Gastrocnemius medialis (tissue), 4 donors: ENCODE measurements around the gene INKA2. TPM values are rescaled to one million over a fixed set of nuclear protein-coding genes. Genes with fewer than 3 reads are reported as not detected.

Experiments
- ATAC-seq, 2 donors: fragments of 150-250 bp; one replicate each; pipeline ENCODE4 v1.9.1; 2016
- DNase-seq, 2 donors: peaks; one replicate each; pipeline ENCODE4 v3.0.0-alpha.2; 2019
- H3K27ac ChIP-seq, 4 donors: fragments of 200-600 bp; sonication (generic); 1 replicate in 1 of 4; 2 replicates in 3 of 4; pipeline ENCODE4 v1.5.1; 2016 to 2018; ENCODE audit warnings: mild to moderate bottlenecking in 2 of 4, moderate library complexity in 1 of 4
- H3K27me3 ChIP-seq, 3 donors: fragments of 200-600 bp; sonication (generic) in 2 of 3; 1 replicate in 1 of 3; 2 replicates in 2 of 3; pipeline versions ENCODE4 v1.5.1 to v1.6.0; 2016 to 2019; ENCODE audit warnings: mild to moderate bottlenecking in 1 of 3, moderate library complexity in 1 of 3
- H3K36me3 ChIP-seq, 2 donors: fragments of 200-600 bp; sonication (generic) in 1 of 2; one replicate each; pipeline ENCODE4 v1.5.1; 2017 to 2018
- H3K4me1 ChIP-seq, 2 donors: fragments of 200-600 bp; sonication (generic) in 1 of 2; one replicate each; pipeline ENCODE4 v1.5.1; 2016 to 2017; ENCODE audit warnings: mild to moderate bottlenecking in 2 of 2
- H3K4me3 ChIP-seq, 4 donors: fragments of 200-600 bp; sonication (generic) in 3 of 4; 1 replicate in 1 of 4; 2 replicates in 3 of 4; pipeline ENCODE4 v1.5.1; 2016 to 2019; ENCODE audit warnings: mild to moderate bottlenecking in 2 of 4
- H3K9me3 ChIP-seq, 3 donors: fragments of 200-600 bp; sonication (generic) in 2 of 3; 1 replicate in 1 of 3; 2 replicates in 2 of 3; pipeline ENCODE4 v1.5.1; 2016 to 2019
- POLR2A ChIP-seq, 2 donors: fragments of 450-650 bp; IDR thresholded peaks; one replicate each; pipeline ENCODE4 v1.6.1; 2017; ENCODE audit warnings: antibody characterized with exemption in 2 of 2, mild to moderate bottlenecking in 2 of 2, moderate library complexity in 2 of 2
- in situ Hi-C, 4 donors: fragments of 200-750 bp; cut with MboI; loops; one replicate each; pipeline versions ENCODE4 v1.15.0 to v1.8.0; 2017; ENCODE audit warnings: low sequenced_read_pairs in 4 of 4
- intact Hi-C: fragments of 100-400 bp; cut with DNase I; formaldehyde crosslinking; loops from one replicate; pipeline ENCODE4 v1.15.1; 2023; ENCODE audit warnings: low total_unique reads
- total RNA-seq, 4 donors: library from RNA; depleted of rRNA; stranded (reverse); fragments of >200 nt; gene quantifications; one replicate each; pipeline versions ENCODE4 v1.1.0 to v1.2.3, GENCODE V29; 2016
- TF ChIP-seq, protein P1 (sequence below), 5 experiments: fragments of 450-650 bp in 3 of 5; fragments of 200-600 bp in 2 of 5; sonication (generic) in 2 of 5; IDR thresholded peaks in 4 of 5; conservative IDR thresholded peaks in 1 of 5; 1 replicate in 4 of 5; 2 replicates in 1 of 5; pipeline ENCODE4 v1.5.1; 2016 to 2019; ENCODE audit warnings: antibody characterized with exemption in 5 of 5, mild to moderate bottlenecking in 3 of 5, moderate library complexity in 3 of 5

The INKA2 gene
- total RNA-seq, result 10 to 100 TPM in 1 of 4 donors, 1 to 10 TPM in 3; 4.7 to 11.8 (median 5.1) TPM

DNA sequence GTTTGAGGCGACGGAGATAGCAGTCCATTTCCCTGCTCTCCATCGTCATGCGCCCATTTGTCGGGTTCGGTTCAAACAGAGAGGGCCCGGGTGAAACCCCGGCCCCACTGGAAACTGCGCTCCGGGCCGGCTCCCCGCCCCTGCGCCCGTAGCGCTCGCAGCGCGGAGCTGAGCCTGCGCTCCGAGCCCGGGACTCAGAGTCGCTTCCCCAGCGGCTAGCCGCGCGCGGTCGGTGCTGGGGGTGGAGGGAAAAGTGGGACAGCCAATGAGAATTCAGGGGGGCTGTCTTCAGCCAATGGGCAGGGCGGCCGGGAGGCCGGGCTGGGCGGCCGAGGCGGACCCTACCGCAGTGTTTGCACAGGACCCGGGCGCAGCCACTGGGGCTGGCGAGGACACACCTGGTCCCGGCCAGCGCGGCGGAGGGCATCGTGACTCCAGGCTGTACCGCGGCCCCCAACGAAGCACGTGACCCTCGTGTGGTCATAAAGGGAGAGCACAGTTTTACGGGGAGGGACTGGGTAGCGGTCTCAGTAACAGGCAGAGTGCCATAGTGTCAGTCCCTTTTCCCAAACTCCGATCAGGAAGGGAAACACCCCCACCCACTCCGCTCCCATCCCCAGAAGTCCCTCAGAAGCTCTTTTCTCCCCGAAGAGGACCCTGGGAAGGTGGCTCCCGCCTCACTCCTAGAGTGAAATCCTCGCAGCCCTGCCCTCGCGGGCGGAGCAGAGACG, at the start of gene INKA2:
Gene INKA2 (minus strand): TSS at position 202 of the 731 bp plus-strand sequence. CDS start 153 bp downstream, at position 49.
- in situ Hi-C loops (no loop called here), intact Hi-C loops (loop anchor here (1.0 kb wide), 1 partner anchor 19 kb away; no protein-coding TSS in a partner anchor)
- Histone ChIP-seq H3K9me3 (no peaks in the 10 kb centered on the region), H3K27me3 (no peaks in the 10 kb centered on the region), H3K27ac (peak within 1 kb of the TSS; percentile 85 to 96 (median 93)), H3K4me1 (peaks cover 36 to 38% of the 10 kb centered on the region in 2 donors), H3K4me3 (peak within 1 kb of the TSS; percentile 56 to 80 (median 70)), H3K36me3 (no peaks in the 10 kb centered on the region)
- DNase-seq, result peak; percentile 90 to 91
- TF ChIP-seq POLR2A (IDR thresholded peaks at IDR 0.05), result peak; percentile 94 to 95
- TF ChIP-seq, protein P1, sequence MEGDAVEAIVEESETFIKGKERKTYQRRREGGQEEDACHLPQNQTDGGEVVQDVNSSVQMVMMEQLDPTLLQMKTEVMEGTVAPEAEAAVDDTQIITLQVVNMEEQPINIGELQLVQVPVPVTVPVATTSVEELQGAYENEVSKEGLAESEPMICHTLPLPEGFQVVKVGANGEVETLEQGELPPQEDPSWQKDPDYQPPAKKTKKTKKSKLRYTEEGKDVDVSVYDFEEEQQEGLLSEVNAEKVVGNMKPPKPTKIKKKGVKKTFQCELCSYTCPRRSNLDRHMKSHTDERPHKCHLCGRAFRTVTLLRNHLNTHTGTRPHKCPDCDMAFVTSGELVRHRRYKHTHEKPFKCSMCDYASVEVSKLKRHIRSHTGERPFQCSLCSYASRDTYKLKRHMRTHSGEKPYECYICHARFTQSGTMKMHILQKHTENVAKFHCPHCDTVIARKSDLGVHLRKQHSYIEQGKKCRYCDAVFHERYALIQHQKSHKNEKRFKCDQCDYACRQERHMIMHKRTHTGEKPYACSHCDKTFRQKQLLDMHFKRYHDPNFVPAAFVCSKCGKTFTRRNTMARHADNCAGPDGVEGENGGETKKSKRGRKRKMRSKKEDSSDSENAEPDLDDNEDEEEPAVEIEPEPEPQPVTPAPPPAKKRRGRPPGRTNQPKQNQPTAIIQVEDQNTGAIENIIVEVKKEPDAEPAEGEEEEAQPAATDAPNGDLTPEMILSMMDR (IDR thresholded peaks at IDR 0.05 in 4 of 5, conservative IDR thresholded peaks at IDR 0.05 in 1 of 5), result peak in 2 of 5 experiments; percentile 17 to 18
- peak; percentile 79 for ATAC-seq

DNA sequence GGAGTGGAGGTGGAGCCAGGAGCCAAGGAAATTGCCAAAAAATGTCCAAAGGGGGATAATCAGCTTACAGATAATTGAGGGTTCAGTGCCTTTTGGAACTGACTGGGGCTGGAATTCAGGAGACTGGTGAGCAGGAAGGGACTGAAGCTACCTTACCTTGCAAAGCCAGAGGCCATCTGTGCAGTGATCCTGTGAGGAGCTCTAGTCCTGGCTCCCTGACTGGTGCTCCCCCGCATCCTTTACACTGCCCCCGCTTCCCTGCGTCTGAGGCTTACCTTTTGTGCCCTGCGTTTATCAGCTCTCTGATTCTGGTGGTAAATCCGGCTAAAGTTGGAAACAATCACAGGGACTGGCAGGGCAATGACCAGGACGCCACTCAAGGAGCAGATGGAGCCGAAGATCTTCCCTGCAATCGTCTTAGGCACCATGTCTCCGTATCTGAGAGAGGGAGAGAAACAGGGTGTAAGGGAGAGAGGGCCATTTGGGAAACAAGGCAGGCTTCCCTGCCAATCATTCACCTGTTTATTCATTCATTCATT, 47.5 kb upstream of the INKA2 start:
- in situ Hi-C loops, result loop anchor here in 2 of 4 donors (25.0 kb wide), 2 partner anchors 201 to 551 kb away; partner anchors contain the start of gene KCND3 (in 2 of the 2)

DNA sequence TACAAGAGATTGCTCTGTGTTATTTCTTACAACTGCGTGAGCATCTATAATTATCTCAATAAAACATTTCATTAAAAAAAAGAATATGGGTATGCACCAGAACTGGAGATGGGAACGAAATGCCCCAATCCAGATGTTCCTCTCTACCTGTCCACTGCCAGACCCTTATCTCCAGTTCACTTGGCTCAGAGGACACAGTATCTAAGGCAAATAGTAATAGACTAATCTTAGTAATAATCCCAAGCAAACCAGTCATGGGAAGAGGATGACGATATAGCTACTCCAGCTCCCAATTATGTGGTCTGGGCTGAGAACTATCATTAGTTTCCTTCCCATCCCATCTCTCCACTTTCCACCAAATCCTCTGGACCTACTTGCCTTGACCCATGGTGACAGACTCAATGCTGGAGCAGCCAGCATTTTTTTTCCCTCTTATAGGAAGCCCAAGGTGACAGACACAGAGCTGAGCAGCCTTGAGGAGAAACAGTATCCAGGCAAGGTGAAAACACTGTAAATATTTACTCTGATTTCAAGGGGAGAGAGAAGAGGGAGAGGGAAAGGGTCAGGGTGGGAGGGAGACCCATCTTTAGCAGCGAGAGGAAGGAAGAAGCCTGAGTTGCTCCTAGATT, 45.2 kb upstream of the INKA2 start:
- no peaks in the 10 kb centered on the region for H3K36me3 ChIP-seq
- H3K27me3 ChIP-seq, result no peaks in the 10 kb centered on the region
- in situ Hi-C loops (loop anchor here in 2 of 4 donors (25.0 kb wide), 2 partner anchors 203 to 553 kb away; partner anchors contain the start of gene KCND3 (in 2 of the 2)), intact Hi-C loops (no loop called here)
- ATAC-seq, result no peak
- H3K4me3 ChIP-seq, result no peak overlapping the region
- H3K27ac ChIP-seq, result no peak overlapping the region
- no peaks in the 10 kb centered on the region for H3K9me3 ChIP-seq
- no peak for TF ChIP-seq POLR2A (IDR thresholded peaks at IDR 0.05)
- TF ChIP-seq, protein P1 (IDR thresholded peaks at IDR 0.05 in 4 of 5, conservative IDR thresholded peaks at IDR 0.05 in 1 of 5), result no peak
- H3K4me1 ChIP-seq, result no peaks in the 10 kb centered on the region
- DNase-seq, result no peak

More for the DNA sequence above, 47.5 kb upstream of the INKA2 start:
- Histone ChIP-seq H3K27me3 (no peaks in the 10 kb centered on the region), H3K36me3 (no peaks in the 10 kb centered on the region), H3K27ac (no peak overlapping the region), H3K4me1 (no peaks in the 10 kb centered on the region), H3K4me3 (no peak overlapping the region), H3K9me3 (no peaks in the 10 kb centered on the region)
- ATAC-seq, result no peak
- no peak for TF ChIP-seq POLR2A (IDR thresholded peaks at IDR 0.05)
- TF ChIP-seq, protein P1 (IDR thresholded peaks at IDR 0.05 in 4 of 5, conservative IDR thresholded peaks at IDR 0.05 in 1 of 5), result no peak
- DNase-seq, result no peak
- intact Hi-C loops, result no loop called here

DNA sequence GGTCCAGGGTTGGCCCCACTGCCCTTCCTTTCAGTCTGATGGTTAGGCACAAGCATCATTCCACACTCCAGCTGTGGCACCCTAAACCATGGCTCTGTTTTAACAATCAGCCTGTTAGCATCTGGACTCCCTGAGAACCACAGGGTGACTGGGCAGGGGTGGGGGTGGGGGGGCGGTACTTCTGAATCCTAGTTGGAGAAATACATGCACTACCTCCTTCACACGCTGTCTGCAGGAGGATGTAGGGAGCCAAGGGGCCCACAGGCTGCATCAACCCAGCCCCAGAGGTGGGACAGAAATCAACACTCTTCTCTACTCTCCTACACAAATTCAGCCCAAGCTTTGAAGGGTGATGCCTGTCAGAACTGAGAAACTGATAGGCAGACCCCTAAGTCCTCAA, 40.4 kb upstream of the INKA2 start:
- ATAC-seq (no peak), DNase-seq (no peak)
- intact Hi-C loops (no loop called here), in situ Hi-C loops (loop anchor here in 2 of 4 donors (10.0 to 25.0 kb wide), 3 partner anchors 208 to 558 kb away; partner anchors contain the start of genes KCND3 (in 2 of the 2) and CHI3L2 (in 1 of the 2))
- Histone ChIP-seq H3K4me3 (no peak overlapping the region), H3K27ac (no peak overlapping the region), H3K4me1 (no peaks in the 10 kb centered on the region), H3K36me3 (no peaks in the 10 kb centered on the region), H3K27me3 (no peaks in the 10 kb centered on the region), H3K9me3 (no peaks in the 10 kb centered on the region)
- no peak for TF ChIP-seq POLR2A (IDR thresholded peaks at IDR 0.05)
- TF ChIP-seq, protein P1 (IDR thresholded peaks at IDR 0.05 in 4 of 5, conservative IDR thresholded peaks at IDR 0.05 in 1 of 5), result no peak
